HCT116 (cell line): Measurements from ENCODE around the gene ERC2. TPM values are rescaled to one million over a fixed set of nuclear protein-coding genes. Genes with fewer than 3 reads are reported as not detected.

ENCODE experiments used
- ATAC-seq: fragments of 200-7000 bp; cut with Tn5 transposase; 2 replicates; pipeline ENCODE4 v1.9.1; 2020; ENCODE audit warnings: mild to moderate bottlenecking, moderate library complexity
- BruUV-seq: library from RNA; stranded (reverse); fragments of 400-500 nt; replicated peaks from 2 replicates; lab custom pipeline; 2021; lab: Mats Ljungman, UMichigan
- CTCF ChIA-PET: fragments of 300-600 bp; sonication (Branson Sonifier 250); formaldehyde crosslinking; loops from one replicate; lab custom pipeline; 2021; ENCODE audit warnings: antibody characterized with exemption; lab: Charles Lee
- POLR2A ChIA-PET: fragments of 300-600, 350-600 bp; sonication (Branson Sonifier 250); formaldehyde crosslinking; loops from one replicate; lab custom pipeline; 2021; ENCODE audit warnings: antibody characterized with exemption; lab: Charles Lee
- RAD21 ChIA-PET, 2 experiments: fragments of 300-600 bp; sonication (Branson Sonifier 250); formaldehyde crosslinking; loops; one replicate each; lab custom pipeline; 2023; ENCODE audit warnings: low total read pairs in 2 of 2; ENCODE audit not compliant: uncharacterized antibody in 2 of 2, unreplicated experiment in 2 of 2, low non-redundant PET in 1 of 2; lab: Charles Lee
- DNase-seq: peaks from one replicate; pipeline ENCODE4 v3.0.0-alpha.2; 2010; ENCODE audit warnings: low read depth, low spot score
- H2AFZ ChIP-seq: fragments of 200-600 bp; shearing (Covaris generic), sonication (generic); 2 replicates; pipeline ENCODE4 v1.6.1; 2017; ENCODE audit warnings: low read depth, mixed run types, mixed read lengths, antibody characterized with exemption, low read length; ENCODE audit not compliant: poor library complexity, severe bottlenecking
- H3K27ac ChIP-seq: 2 replicates; pipeline ENCODE4 v1.5.1; 2012; ENCODE audit warnings: low read depth, low read length
- H3K27me3 ChIP-seq: fragments of 200-600 bp; sonication (generic); 2 replicates; pipeline ENCODE4 v1.6.1; 2016; ENCODE audit warnings: mixed run types, low read length, mixed read lengths; ENCODE audit not compliant: insufficient read depth
- H3K36me3 ChIP-seq, 2 experiments: fragments of 200-500 bp in 1 of 2; fragments of 200-600 bp in 1 of 2; sonication (Bioruptor generic) in 1 of 2; sonication (generic) in 1 of 2; 2 replicates each; pipeline versions ENCODE4 v1.5.1 to v1.6.1; 2014 to 2016; ENCODE audit warnings: low read length in 2 of 2, inconsistent platforms in 1 of 2, mixed read lengths in 1 of 2, mixed run types in 1 of 2; ENCODE audit not compliant: insufficient read depth in 2 of 2, control insufficient read depth in 1 of 2
- H3K4me1 ChIP-seq, 2 experiments: fragments of 200-600 bp in 1 of 2; sonication (generic) in 1 of 2; 2 replicates each; pipeline versions ENCODE4 v1.5.1 to v1.6.1; 2012 to 2017; ENCODE audit warnings: low read length in 2 of 2, inconsistent platforms in 1 of 2, mild to moderate bottlenecking in 1 of 2, mixed read lengths in 1 of 2, mixed run types in 1 of 2, moderate library complexity in 1 of 2; ENCODE audit not compliant: insufficient read depth in 2 of 2, control insufficient read depth in 1 of 2
- H3K4me2 ChIP-seq: fragments of 200-600 bp; sonication (generic); 2 replicates; pipeline ENCODE4 v1.6.1; 2017; ENCODE audit warnings: mixed run types, low read length, mixed read lengths
- H3K4me3 ChIP-seq, 2 experiments: fragments of 200-600 bp in 1 of 2; sonication (generic) in 1 of 2; replicated peaks in 1 of 2; 2 replicates each; pipeline ENCODE4 v1.5.1; 2011 to 2016; ENCODE audit warnings: low read length in 2 of 2, control low read depth in 1 of 2, low read depth in 1 of 2, mild to moderate bottlenecking in 1 of 2, mixed read lengths in 1 of 2, mixed run types in 1 of 2
- H3K79me2 ChIP-seq: fragments of 200-600 bp; sonication (generic); 2 replicates; pipeline ENCODE4 v1.6.1; 2017; ENCODE audit warnings: mild to moderate bottlenecking, mixed run types, low read length, moderate library complexity, mixed read lengths; ENCODE audit not compliant: insufficient read depth
- H3K9ac ChIP-seq: fragments of 200-600 bp; sonication (generic); 2 replicates; pipeline ENCODE4 v1.6.1; 2016; ENCODE audit warnings: low read length, mixed read lengths
- H3K9me2 ChIP-seq: fragments of 200-600 bp; sonication (generic), shearing (Covaris generic); 2 replicates; pipeline ENCODE4 v1.6.1; 2017; ENCODE audit warnings: mixed run types, mild to moderate bottlenecking, moderate library complexity; ENCODE audit not compliant: insufficient read depth
- H3K9me3 ChIP-seq, 2 experiments: fragments of 200-500 bp in 1 of 2; fragments of 200-600 bp in 1 of 2; sonication (Bioruptor generic) in 1 of 2; sonication (generic) in 1 of 2; 2 replicates each; pipeline ENCODE4 v1.6.1; 2014 to 2017; ENCODE audit warnings: low read length in 2 of 2, mixed read lengths in 2 of 2, inconsistent platforms in 1 of 2, low read depth in 1 of 2, mild to moderate bottlenecking in 1 of 2, mixed run types in 1 of 2, moderate library complexity in 1 of 2; ENCODE audit not compliant: control insufficient read depth in 1 of 2, insufficient read depth in 1 of 2
- H4K20me1 ChIP-seq: fragments of 200-600 bp; sonication (generic), shearing (Covaris generic); 2 replicates; pipeline ENCODE4 v1.6.1; 2017; ENCODE audit warnings: mixed run types, mild to moderate bottlenecking, moderate library complexity; ENCODE audit not compliant: insufficient read depth
- CEBPB ChIP-seq: IDR thresholded peaks from 2 replicates; pipeline ENCODE4 v1.6.1; 2012; ENCODE audit warnings: low read depth
- EGR1 ChIP-seq: IDR thresholded peaks from 2 replicates; pipeline ENCODE4 v1.6.1; 2012; ENCODE audit warnings: low read depth
- FOSL1 ChIP-seq: IDR thresholded peaks from 2 replicates; pipeline ENCODE4 v1.6.1; 2012; ENCODE audit warnings: low read depth
- POLR2A ChIP-seq: IDR thresholded peaks from 2 replicates; pipeline ENCODE4 v1.7.0; 2011; ENCODE audit warnings: borderline replicate concordance; ENCODE audit not compliant: insufficient read depth, insufficient read length; ENCODE audit errors: extremely low read depth
- POLR2AphosphoS5 ChIP-seq: IDR thresholded peaks from 2 replicates; pipeline ENCODE4 v1.6.1; 2011; ENCODE audit warnings: mild to moderate bottlenecking, low read depth, low read length, moderate library complexity
- RAD21 ChIP-seq: IDR thresholded peaks from 2 replicates; pipeline ENCODE4 v1.6.1; 2012; ENCODE audit warnings: low read depth, mild to moderate bottlenecking
- SIN3A ChIP-seq: IDR thresholded peaks from 2 replicates; pipeline ENCODE4 v1.6.1; 2012; ENCODE audit warnings: low read depth
- TCF7L2 ChIP-seq: IDR thresholded peaks from 2 replicates; pipeline ENCODE4 v1.7.0; 2011; ENCODE audit warnings: borderline replicate concordance, inconsistent platforms; ENCODE audit not compliant: insufficient read depth, insufficient read length; ENCODE audit errors: extremely low read depth
- ZFX ChIP-seq: fragments of 450-650 bp; IDR thresholded peaks from 2 replicates; pipeline ENCODE4 v1.6.1; 2017
- ZNF274 ChIP-seq: fragments of 200-500 bp; sonication (Bioruptor generic); IDR thresholded peaks from 2 replicates; pipeline ENCODE4 v1.6.1; 2014; ENCODE audit warnings: mild to moderate bottlenecking, low read depth, low read length, inconsistent platforms
- intact Hi-C: fragments of 100-400 bp; cut with micrococcal nuclease; formaldehyde crosslinking; loops from 2 replicates; pipeline ENCODE4 v1.10.0; 2022
- total RNA-seq: library from RNA; stranded (reverse); gene quantifications from one replicate; pipeline ENCODE4 v1.2.1, GENCODE V29; 2021; ENCODE audit not compliant: unreplicated experiment
- TF ChIP-seq, protein P1 (sequence below): IDR thresholded peaks from 2 replicates; pipeline ENCODE4 v1.6.1; 2012; ENCODE audit warnings: low read depth
- TF ChIP-seq, protein P2 (sequence below), 3 experiments: fragments of 200-600 bp in 1 of 3; sonication (generic) in 1 of 3; IDR thresholded peaks in 2 of 3; conservative IDR thresholded peaks in 1 of 3; 2 replicates each; pipeline ENCODE4 v1.5.1; 2012 to 2017; ENCODE audit warnings: low read depth in 2 of 3, low read length in 2 of 3, antibody characterized with exemption in 1 of 3, borderline replicate concordance in 1 of 3, control low read depth in 1 of 3, mild to moderate bottlenecking in 1 of 3, mixed read lengths in 1 of 3, mixed run types in 1 of 3, moderate library complexity in 1 of 3; ENCODE audit not compliant: insufficient read depth in 1 of 3
- TF ChIP-seq, protein P3 (sequence below): IDR thresholded peaks from 2 replicates; pipeline ENCODE4 v1.6.1; 2012
- TF ChIP-seq, protein P4 (sequence below): IDR thresholded peaks from 2 replicates; pipeline ENCODE4 v1.6.1; 2012

Gene ERC2
- total RNA-seq, 1 experiment from 2014 or later = not detected

DNA sequence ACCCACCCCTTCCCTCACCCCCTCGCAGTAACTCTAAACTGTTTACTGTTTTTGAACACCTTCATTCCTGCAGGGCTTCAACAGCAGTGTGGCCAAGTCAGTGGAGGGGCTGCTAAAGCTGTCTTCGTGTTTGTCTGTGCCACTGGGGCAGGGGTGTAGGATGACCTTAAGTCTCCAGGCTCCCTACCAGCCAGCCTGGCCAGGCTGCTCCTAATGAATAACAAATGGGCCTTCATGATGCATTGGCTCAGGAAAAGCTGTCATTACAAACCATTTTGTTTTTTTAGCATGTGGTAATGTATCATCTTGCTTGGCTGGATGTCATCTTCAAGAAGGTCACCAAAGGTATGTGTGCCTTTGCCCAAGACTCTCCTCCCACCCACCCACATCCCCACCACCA is 609.0 kb downstream of the ERC2 start:
- Histone ChIP-seq H3K36me3 (no peaks in the 10 kb centered on the region), H3K4me3 (no peak overlapping the region), H3K79me2 (no peaks in the 10 kb centered on the region), H3K9ac (no peak overlapping the region), H3K27me3 (no peaks in the 10 kb centered on the region), H3K4me1 (no peaks in the 10 kb centered on the region), H2AFZ (no peak overlapping the region), H4K20me1 (no peaks in the 10 kb centered on the region)
- ChIA-PET POLR2A (no interaction called here), CTCF (no interaction called here)
- DNase-seq = no peak
- ATAC-seq = no peak
- intact Hi-C loops = no loop called here
- TF ChIP-seq, protein P1, sequence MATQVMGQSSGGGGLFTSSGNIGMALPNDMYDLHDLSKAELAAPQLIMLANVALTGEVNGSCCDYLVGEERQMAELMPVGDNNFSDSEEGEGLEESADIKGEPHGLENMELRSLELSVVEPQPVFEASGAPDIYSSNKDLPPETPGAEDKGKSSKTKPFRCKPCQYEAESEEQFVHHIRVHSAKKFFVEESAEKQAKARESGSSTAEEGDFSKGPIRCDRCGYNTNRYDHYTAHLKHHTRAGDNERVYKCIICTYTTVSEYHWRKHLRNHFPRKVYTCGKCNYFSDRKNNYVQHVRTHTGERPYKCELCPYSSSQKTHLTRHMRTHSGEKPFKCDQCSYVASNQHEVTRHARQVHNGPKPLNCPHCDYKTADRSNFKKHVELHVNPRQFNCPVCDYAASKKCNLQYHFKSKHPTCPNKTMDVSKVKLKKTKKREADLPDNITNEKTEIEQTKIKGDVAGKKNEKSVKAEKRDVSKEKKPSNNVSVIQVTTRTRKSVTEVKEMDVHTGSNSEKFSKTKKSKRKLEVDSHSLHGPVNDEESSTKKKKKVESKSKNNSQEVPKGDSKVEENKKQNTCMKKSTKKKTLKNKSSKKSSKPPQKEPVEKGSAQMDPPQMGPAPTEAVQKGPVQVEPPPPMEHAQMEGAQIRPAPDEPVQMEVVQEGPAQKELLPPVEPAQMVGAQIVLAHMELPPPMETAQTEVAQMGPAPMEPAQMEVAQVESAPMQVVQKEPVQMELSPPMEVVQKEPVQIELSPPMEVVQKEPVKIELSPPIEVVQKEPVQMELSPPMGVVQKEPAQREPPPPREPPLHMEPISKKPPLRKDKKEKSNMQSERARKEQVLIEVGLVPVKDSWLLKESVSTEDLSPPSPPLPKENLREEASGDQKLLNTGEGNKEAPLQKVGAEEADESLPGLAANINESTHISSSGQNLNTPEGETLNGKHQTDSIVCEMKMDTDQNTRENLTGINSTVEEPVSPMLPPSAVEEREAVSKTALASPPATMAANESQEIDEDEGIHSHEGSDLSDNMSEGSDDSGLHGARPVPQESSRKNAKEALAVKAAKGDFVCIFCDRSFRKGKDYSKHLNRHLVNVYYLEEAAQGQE = no peak
- no peak for TF ChIP-seq SIN3A
- TF ChIP-seq TCF7L2 = no peak
- no peak for TF ChIP-seq ZFX
- TF ChIP-seq, all 23 proteins: peak for 0
- H3K4me2 ChIP-seq = no peak overlapping the region
- RAD21 ChIA-PET = no interaction called here
- H3K27ac ChIP-seq = no peak overlapping the region
- no peaks in the 10 kb centered on the region for H3K9me2 ChIP-seq
- BruUV-seq = no TSS peak
- H3K9me3 ChIP-seq = peaks cover 0 to 4% of the 10 kb centered on the region in 2 experiments; a peak in 1 of 4 replicates

DNA sequence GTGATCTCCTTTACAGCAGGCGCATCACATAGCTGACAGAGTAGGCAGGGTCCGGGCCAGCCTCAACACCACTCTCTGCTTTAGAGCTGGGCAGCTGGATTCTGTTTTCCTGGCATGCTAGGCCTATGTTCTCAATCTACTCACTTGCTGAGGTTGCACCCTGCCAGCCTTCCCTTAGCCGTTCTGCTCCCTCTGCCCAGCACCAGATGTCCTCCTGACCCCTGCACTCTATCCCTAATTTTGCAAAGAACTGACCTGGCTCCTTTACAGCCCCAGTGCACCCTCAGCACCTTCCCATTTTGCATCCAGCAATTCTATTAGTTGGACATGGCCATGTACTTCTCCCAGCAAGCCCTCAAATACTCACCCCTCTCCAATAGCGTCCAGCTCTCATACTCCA is 609.5 kb downstream of the ERC2 start:
- BruUV-seq = no TSS peak
- Histone ChIP-seq H3K4me3 (no peak overlapping the region), H3K36me3 (no peaks in the 10 kb centered on the region), H3K4me1 (no peaks in the 10 kb centered on the region), H3K9ac (no peak overlapping the region), H3K9me3 (peaks cover 0 to 4% of the 10 kb centered on the region in 2 experiments; a peak in 1 of 4 replicates), H2AFZ (no peak overlapping the region), H3K4me2 (no peak overlapping the region), H3K27ac (no peak overlapping the region), H3K79me2 (no peaks in the 10 kb centered on the region), H4K20me1 (no peaks in the 10 kb centered on the region), H3K9me2 (no peaks in the 10 kb centered on the region), H3K27me3 (no peaks in the 10 kb centered on the region)
- ChIA-PET RAD21 (no interaction called here), POLR2A (no interaction called here), CTCF (no interaction called here)
- DNase-seq = no peak
- intact Hi-C loops = no loop called here
- no peak for ATAC-seq
- no peak for TF ChIP-seq ZNF274
- TF ChIP-seq, protein P2, sequence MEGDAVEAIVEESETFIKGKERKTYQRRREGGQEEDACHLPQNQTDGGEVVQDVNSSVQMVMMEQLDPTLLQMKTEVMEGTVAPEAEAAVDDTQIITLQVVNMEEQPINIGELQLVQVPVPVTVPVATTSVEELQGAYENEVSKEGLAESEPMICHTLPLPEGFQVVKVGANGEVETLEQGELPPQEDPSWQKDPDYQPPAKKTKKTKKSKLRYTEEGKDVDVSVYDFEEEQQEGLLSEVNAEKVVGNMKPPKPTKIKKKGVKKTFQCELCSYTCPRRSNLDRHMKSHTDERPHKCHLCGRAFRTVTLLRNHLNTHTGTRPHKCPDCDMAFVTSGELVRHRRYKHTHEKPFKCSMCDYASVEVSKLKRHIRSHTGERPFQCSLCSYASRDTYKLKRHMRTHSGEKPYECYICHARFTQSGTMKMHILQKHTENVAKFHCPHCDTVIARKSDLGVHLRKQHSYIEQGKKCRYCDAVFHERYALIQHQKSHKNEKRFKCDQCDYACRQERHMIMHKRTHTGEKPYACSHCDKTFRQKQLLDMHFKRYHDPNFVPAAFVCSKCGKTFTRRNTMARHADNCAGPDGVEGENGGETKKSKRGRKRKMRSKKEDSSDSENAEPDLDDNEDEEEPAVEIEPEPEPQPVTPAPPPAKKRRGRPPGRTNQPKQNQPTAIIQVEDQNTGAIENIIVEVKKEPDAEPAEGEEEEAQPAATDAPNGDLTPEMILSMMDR (IDR thresholded peaks at IDR 0.05 in 2 of 3, conservative IDR thresholded peaks at IDR 0.05 in 1 of 3; ENCODE audit: borderline replicate concordance in 1 of 3, insufficient read depth in 1 of 3, low read depth in 2 of 3, low read length in 2 of 3) = no peak
- TF ChIP-seq POLR2A = no peak
- TF ChIP-seq CEBPB = no peak
- TF ChIP-seq, protein P3, sequence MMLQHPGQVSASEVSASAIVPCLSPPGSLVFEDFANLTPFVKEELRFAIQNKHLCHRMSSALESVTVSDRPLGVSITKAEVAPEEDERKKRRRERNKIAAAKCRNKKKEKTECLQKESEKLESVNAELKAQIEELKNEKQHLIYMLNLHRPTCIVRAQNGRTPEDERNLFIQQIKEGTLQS = no peak
- TF ChIP-seq POLR2AphosphoS5 = no peak
- TF ChIP-seq RAD21 = no peak
- TF ChIP-seq, protein P4, sequence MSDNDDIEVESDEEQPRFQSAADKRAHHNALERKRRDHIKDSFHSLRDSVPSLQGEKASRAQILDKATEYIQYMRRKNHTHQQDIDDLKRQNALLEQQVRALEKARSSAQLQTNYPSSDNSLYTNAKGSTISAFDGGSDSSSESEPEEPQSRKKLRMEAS = no peak
- TF ChIP-seq FOSL1 = no peak
- no peak for TF ChIP-seq EGR1
- no peak for TF ChIP-seq ZFX
